ENCODE results near the gene FBXO45.
"Not testable (repeated sequence)": the region's sequence is repeated elsewhere in the genome, so short reads cannot be mapped to it uniquely, and the experiment has no call there.

FBXO45 gene

GRCh38 chr3:196558476-196558875 is 10.0 kb upstream of the FBXO45 start:
- no peak for DNase-seq

- DNase-seq, result no peak
These were observed 8.6 kb upstream of the FBXO45 start for GRCh38 chr3:196559826-196560225.

- DNase-seq, result no peak
These were observed 4.7 kb upstream of the FBXO45 start for GRCh38 chr3:196563721-196564225.

- DNase-seq, result no peak
These were observed 600 bp downstream of the FBXO45 start for GRCh38 chr3:196569003-196569516.

GRCh38 chr3:196570332-196570731 is 1.9 kb downstream of the FBXO45 start:
- not testable (repeated sequence) for DNase-seq

- DNase-seq, result no peak
These were observed 3.9 kb downstream of the FBXO45 start for GRCh38 chr3:196572389-196572788.

- DNase-seq, result no peak
These were observed 16.7 kb downstream of the FBXO45 start for GRCh38 chr3:196585044-196585757.

GRCh38 chr3:196590279-196590678 is 21.8 kb downstream of the FBXO45 start:
- DNase-seq, result no peak

- DNase-seq, result no peak
These were observed 27.9 kb downstream of the FBXO45 start for GRCh38 chr3:196596355-196596754.

GRCh38 chr3:196597971-196598733 is 29.7 kb downstream of the FBXO45 start:
- not testable (repeated sequence) for DNase-seq

- DNase-seq, result no peak
These were observed 31.3 kb downstream of the FBXO45 start for GRCh38 chr3:196599734-196600128.

- DNase-seq, result no peak
These were observed 31.9 kb downstream of the FBXO45 start for GRCh38 chr3:196600359-196600758.

- no peak for DNase-seq
These were observed 34.2 kb downstream of the FBXO45 start for GRCh38 chr3:196602673-196603072.

GRCh38 chr3:196603683-196604082 is 35.2 kb downstream of the FBXO45 start:
- DNase-seq, result no peak

- no peak for DNase-seq
These were observed 36.1 kb downstream of the FBXO45 start for GRCh38 chr3:196604548-196604947.

- no peak for DNase-seq
These were observed 40.2 kb downstream of the FBXO45 start for GRCh38 chr3:196608693-196609092.

- DNase-seq, result peak; percentile 69
These were observed 40.9 kb downstream of the FBXO45 start for GRCh38 chr3:196609343-196609775.

- no peak for DNase-seq
These were observed 41.5 kb downstream of the FBXO45 start for GRCh38 chr3:196609805-196610515.

GRCh38 chr3:196611761-196612483 is 43.5 kb downstream of the FBXO45 start:
- DNase-seq, result no peak

- DNase-seq, result not testable (repeated sequence)
These were observed 46.8 kb downstream of the FBXO45 start for GRCh38 chr3:196615234-196615633.

GRCh38 chr3:196617256-196617655 is 48.8 kb downstream of the FBXO45 start:
- no peak for DNase-seq

- peak; percentile 35 for DNase-seq
These were observed 50.8 kb downstream of the FBXO45 start for GRCh38 chr3:196619223-196619622.

Data from NCI-H1436 treated with DMSO at 0.1 percent for 48 hours (cell line).